Fibroblast of skin of back (primary cell): Measurements from ENCODE around the gene ZC3H12D. TPM values are rescaled to one million over a fixed set of nuclear protein-coding genes. Genes with fewer than 3 reads are reported as not detected.
"Not testable (repeated sequence)": the region's sequence is repeated elsewhere in the genome, so short reads cannot be mapped to it uniquely, and the experiment has no call there.

Experiments used
- DNase-seq: peaks from one replicate; pipeline ENCODE4 v3.0.0-alpha.2; 2013
- polyA plus RNA-seq, 2 experiments: library from polyadenylated mRNA; unstranded; fragments of 120-200 nt; gene quantifications; one replicate each; pipeline ENCODE4 v1.2.1, GENCODE V29; 2013; ENCODE audit not compliant: insufficient read length in 2 of 2

The ZC3H12D gene
- polyA plus RNA-seq (2013, experiment 1 of 2; ENCODE audit: insufficient read length) = not detected
- polyA plus RNA-seq (2013, experiment 2 of 2; ENCODE audit: insufficient read length) = not detected

- DNase-seq = peak; percentile 50
Measured at GRCh38 chr6:149484733-149485700, at the start of gene ZC3H12D. ZC3H12D (minus strand) TSS chr6:149485014; CDS start chr6:149474543, 10,471 bp downstream.

DNA sequence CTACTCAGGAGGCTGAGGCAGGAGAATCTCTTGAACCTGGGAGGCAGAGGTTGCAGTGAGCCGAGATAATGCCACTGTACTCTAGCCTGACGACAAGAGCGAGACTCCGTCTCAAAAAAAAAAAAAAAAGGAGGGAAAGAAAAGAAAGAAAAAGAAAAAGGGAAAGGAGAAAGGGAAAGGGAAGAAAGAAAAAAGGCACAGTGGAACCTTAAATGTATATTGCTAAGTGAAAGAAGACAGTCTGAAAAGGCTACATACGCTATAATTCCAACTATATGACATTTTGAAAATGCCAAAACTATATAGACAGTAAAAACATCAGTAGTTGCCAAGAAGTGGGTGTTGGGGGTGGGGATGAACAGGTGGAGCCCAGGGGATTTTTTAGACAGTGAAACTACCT lies 44.8 kb upstream of the ZC3H12D start:
- no peak for DNase-seq

DNA sequence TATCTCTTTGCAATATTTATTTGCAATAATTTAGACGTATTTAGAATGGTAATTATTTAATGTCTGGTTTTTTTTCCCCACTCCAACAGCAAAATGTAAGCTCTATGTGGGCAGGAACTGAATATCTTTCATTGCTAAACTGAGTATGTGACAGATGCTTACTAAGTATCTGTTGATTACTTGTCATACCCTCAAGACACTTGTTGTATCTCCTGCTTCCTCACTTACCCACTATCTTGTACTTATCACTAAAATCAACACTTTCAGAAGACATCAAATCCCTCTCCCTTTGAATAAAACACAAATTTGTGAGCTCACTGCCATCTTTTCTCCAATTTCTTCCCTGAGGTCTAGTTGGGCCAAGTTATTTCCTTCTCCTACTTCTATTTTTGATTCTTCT lies 30.7 kb upstream of the ZC3H12D start:
- no peak for DNase-seq

DNA sequence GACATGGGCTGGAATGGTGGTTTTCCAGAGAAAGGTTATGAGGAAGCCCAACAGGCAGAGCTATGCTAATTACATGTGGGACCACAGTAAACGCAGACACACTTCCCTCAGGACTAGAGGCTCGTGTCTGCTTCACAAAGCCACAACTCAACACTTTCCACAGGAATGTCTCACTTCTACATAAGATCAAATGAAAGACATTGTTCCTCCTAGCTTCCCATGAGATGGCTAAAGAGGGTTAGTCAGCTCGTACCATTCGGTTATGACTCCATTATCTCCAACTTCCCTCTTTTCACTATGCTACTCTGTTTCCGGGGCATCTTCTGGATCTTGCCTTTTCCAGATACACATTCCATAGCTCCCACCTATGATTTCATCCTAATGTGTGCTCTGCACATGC lies 29.1 kb upstream of the ZC3H12D start:
- peak; percentile 32 for DNase-seq

- no peak for DNase-seq
Measured at GRCh38 chr6:149510793-149511512, 26.1 kb upstream of the ZC3H12D start.

- DNase-seq = peak; percentile 12
Measured at GRCh38 chr6:149508485-149508884, 23.7 kb upstream of the ZC3H12D start.

DNA sequence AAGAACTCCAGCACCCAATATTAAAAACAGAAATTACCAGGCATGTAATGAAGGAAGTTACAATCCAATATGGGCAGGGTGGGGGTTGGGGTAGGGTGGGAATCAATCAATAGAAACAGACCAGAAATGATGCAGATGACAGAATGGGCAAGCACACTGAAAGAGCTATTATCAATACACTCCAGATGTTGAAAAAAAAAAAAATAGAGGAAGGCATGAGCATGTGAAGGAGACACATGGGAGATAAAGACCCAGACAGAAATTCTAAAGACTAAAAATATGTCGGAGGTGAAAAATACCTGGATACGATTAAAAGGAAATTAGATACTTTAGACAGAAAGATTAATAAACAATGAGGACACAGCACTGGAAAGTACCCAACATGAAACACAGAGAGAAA lies 19.1 kb upstream of the ZC3H12D start:
- DNase-seq = no peak

DNA sequence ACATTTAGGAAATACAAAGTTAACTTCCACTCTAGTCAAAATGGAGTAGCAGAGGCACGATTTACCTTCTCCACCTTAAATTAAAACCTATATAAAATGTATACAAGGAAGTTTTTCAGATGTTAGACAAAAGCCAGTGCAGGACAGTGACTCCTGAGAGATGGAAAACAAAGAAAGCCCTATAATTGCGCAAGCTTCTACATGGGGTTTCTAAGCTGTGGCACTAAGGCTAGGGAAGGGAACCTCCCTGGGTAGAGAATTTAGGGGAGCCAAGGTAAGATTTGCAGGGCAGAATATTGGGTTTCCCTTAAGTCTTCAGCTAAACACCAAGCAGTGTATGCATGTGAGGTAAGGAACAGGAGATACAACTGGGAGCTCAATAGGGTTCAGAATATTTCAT lies 18.5 kb upstream of the ZC3H12D start:
- no peak for DNase-seq

DNA sequence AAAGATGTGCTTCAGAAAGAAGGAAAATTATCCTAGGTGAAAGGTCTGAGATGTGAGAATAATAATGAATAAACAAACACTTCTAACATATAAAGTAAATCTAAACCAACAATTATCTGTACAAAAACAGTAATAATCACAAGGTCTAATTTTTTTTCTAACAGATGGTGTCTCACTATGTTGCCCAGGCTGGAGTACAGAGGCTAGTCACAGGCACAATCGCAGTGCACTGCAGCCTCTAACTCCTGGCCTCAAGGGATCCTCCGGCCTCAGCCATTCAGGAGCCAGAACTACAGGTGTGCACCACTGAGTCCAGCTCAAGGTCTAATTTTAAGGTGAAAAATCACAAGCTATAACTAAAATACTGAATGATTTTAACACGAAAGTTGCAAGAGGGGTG lies 17.0 kb upstream of the ZC3H12D start:
- no peak for DNase-seq

DNA sequence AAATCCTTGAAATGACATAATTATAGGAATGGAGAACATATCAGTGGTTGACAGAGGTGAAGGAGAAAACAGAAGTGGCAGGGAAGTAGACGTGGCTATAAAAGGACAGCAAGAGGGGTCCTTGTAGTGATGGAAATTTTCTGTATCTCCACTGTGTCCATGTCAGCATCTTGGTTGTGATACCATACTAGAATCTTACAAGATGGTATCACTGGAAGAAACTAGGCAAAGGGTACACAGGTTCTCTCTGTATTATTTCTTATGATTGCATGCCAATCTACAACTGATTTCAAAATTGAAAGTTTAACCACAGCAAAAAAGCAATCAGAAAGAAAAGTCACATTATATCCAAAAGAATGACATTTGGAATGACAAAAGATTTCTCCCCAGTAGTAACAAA lies 16.4 kb upstream of the ZC3H12D start:
- DNase-seq = no peak

DNA sequence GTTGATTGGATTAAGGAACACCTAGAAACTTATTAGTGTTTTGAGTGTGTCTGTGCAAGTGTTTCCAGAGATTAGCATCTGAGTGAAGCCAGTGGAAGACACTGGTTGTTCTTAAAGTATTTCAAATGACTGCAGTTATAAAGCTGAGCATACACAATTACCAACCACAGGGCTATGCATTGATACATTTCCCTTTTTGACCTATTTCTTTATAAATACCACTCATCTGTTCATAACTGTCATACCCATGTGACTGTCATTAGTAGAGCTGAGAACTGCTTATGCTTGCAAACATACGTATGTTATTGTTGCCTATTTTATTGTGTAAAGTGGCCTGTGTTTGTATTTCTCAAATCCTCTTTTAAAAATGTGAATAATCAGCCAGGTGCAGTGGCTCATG lies 15.3 kb upstream of the ZC3H12D start:
- DNase-seq = no peak

GRCh38 chr6:149499066-149499465 lies 14.3 kb upstream of the ZC3H12D start:
- peak; percentile 94 for DNase-seq

- DNase-seq = no peak
Measured at GRCh38 chr6:149497365-149497764, 12.6 kb upstream of the ZC3H12D start.

DNA sequence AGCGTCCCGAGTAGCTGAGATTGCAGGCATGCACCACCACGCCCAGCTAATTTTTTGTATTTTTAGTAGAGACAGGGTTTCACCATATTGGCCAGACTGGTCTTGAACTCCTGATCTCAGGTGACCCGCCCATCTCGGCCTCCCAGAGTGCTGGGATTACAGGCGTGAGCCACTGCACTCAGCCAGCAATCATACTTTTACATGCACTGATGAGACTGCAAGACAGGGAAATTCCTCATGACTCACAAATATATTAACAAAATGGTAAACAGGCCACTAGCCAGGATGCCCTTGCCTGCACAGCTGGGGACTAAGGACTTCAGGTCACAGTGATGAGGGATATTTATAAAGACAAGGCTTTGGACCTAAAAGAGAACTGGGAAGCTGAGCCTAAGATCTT lies 11.8 kb upstream of the ZC3H12D start:
- peak; percentile 64 for DNase-seq

GRCh38 chr6:149495349-149496016 lies 10.7 kb upstream of the ZC3H12D start:
- DNase-seq = not testable (repeated sequence)

DNA sequence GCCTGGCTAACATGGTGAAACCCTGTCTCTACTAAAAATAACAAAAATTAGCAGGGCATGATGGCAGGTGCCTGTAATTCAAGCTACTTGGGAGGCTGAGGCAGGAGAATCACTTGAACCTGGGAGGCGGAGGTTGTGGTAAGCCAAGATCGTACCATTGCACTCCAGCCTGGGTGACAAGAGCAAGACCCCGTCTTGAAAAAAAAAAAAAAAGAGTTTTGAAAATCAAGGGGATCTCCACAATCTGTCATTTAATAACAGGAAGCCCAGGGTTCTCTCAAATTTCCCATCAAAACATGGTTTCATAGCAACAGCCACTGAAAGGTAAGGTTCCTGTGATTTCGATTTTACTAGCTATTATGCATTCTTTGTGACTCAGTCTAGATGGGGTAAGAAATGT lies 10.0 kb upstream of the ZC3H12D start:
- peak; percentile 13 for DNase-seq

GRCh38 chr6:149493761-149494320 lies 9.0 kb upstream of the ZC3H12D start:
- no peak for DNase-seq

DNA sequence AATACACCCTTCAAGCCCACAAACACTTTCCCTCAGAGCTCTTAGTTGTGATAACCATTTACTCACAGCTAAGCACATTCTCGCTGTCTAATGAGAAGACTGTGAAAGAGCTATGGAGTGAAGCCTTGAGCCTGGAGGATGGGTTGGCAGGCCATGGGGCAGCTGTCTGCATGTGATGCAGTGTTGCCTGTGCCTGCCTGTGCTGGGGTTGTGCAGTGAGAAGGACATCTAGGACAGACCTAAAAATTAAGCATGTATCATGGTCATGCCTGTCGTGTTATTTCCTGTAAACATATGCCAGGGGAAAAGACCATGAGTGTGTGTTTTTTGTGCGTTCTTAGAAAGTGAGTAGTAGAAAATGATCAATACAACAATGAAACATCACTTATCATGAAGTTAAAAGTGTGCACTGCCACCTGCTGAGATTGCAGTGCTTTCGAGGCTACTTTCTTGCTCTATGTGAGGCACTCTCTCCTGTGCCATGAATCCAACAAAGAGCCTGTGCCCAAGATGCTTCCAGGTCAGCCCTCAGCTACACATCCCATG lies 8.1 kb upstream of the ZC3H12D start:
- no peak for DNase-seq

- DNase-seq = no peak
Measured at GRCh38 chr6:149489967-149490366, 5.2 kb upstream of the ZC3H12D start.

DNA sequence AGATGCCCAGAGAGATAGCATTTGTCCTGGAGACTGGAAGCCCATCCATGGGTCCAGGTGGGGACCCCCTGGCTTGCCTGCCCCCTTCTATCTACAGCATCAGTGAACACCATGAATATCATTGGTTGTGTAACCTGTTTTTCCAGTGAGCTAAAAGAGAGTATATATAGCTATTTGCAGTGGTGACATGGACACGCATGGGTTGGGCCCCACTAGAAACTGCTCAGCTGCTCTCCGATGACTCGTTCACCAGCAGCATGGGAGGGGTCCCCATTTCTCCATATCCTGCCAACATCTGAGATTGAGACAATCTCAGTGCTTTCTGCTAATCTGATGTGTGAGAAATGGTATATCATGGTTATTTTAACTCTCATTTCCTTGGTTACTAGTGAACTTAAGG lies 4.0 kb upstream of the ZC3H12D start:
- DNase-seq = no peak

DNA sequence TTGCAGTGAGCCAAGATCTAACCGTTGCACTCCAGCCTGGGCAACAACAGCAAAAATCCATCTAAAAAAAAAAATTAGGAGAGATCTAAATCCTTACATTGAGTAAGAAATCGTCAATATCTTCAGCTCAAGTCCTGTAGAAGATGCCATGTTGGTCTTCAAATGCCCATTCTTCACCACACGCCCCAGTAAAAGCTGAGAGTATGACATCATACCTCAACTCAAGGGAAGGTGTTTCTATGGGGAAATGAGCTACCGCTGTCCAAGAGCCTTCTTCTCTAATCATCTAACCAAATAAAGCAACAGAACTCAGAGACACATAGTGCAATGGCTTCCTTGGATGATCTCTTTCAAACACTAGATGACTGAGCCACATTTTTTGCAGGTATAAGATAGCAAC lies 2.5 kb upstream of the ZC3H12D start:
- no peak for DNase-seq
